ENCODE data around the gene SORBS1.

GRCh38 chr10:95352684-95353083 lies 208.5 kb downstream of the SORBS1 start:
- TF ChIP-seq EZH2 (IDR thresholded peaks at IDR 0.05; ENCODE audit: borderline replicate concordance, low read depth, low read length, poor library complexity, severe bottlenecking) (no peak), CTCF (conservative IDR thresholded peaks at IDR 0.05; ENCODE audit: low read depth, low read length) (no peak)

All from A673 (cell line).